Activated CD4-positive, alpha-beta memory T cell treated with anti-CD3 and anti-CD28 coated beads, Interleukin-2, amount 10 ng/mL, durations not matched to agents 7 days and 5 days (primary cell): Measurements from ENCODE around the gene DTNB. TPM values are rescaled to one million over a fixed set of nuclear protein-coding genes. Genes with fewer than 3 reads are reported as not detected.
"Not testable (repeated sequence)": the region's sequence is repeated elsewhere in the genome, so short reads cannot be mapped to it uniquely, and the experiment has no call there.

Experiments used
- CTCF ChIA-PET: fragments of 350-600 bp; sonication (Branson Sonifier 250); formaldehyde crosslinking; loops from one replicate; lab custom pipeline; 2021; ENCODE audit warnings: antibody characterized with exemption, inconsistent platforms; lab: Charles Lee
- POLR2A ChIA-PET: fragments of 350-600 bp; sonication (Branson Sonifier 250); formaldehyde crosslinking; loops from one replicate; lab custom pipeline; 2021; ENCODE audit warnings: antibody characterized with exemption; lab: Charles Lee
- DNase-seq: peaks from one replicate; pipeline ENCODE4 v3.0.0-alpha.2; 2020
- H3K27ac Mint-ChIP-seq: one replicate; pipeline ENCODE4 v1.8.0; 2021; ENCODE audit warnings: mild to moderate bottlenecking, mixed read lengths
- H3K27me3 Mint-ChIP-seq: one replicate; pipeline ENCODE4 v1.8.0; 2021; ENCODE audit warnings: mixed read lengths
- H3K36me3 Mint-ChIP-seq: one replicate; pipeline ENCODE4 v1.8.0; 2021; ENCODE audit warnings: low read depth, mixed read lengths
- H3K4me1 Mint-ChIP-seq: one replicate; pipeline ENCODE4 v1.8.0; 2021; ENCODE audit warnings: mixed read lengths
- H3K4me3 Mint-ChIP-seq: one replicate; pipeline ENCODE4 v1.8.0; 2021; ENCODE audit warnings: mild to moderate bottlenecking, mixed read lengths
- H3K9me3 Mint-ChIP-seq: one replicate; pipeline ENCODE4 v1.8.0; 2021; ENCODE audit warnings: mixed read lengths
- total RNA-seq, 2 experiments: library from RNA; stranded (reverse); gene quantifications; one replicate each; pipeline ENCODE4 v1.2.3, GENCODE V29; 2021

DTNB gene
- total RNA-seq, 2 experiments from 2014 or later: 27.0 to 29.8 TPM

DNA sequence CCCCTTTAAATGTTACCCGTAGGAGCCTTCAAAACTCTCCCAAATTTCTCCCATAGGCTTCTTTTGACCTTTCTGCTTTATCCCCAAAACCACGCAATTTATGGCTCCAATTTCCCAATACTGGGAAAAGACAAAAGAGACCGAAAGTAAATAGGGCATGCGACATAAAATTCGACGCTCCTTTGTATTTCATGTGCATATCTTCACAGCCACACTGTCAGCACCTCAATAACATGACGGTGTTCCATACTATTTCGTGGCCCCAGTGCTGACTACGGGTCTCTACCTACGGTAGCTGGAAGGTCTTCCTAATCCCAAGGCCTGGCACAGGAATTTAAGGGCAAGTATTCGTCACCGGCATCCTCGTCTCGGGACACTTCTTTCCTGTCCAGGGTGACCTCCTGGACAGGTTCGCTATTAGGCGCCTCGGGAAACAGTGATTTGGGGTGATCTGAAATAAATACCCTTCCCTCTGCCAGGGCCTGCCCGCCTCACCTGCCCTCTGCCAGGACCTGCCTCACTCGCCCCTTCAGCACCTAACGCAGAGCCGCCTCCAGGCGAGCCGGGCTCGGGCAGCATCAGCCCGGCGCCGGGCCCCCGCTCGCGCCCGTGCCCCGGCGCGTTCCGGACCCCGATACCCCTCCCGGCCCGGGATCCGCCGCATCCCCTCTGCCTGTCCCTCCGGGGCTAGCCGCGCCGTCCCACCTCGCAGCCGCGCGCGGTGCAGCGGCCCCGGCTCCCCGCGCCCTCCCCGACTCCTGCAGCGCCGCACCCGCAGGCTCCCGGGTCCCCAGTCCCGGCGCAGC lies 680 bp downstream of the DTNB start:
- POLR2A ChIA-PET: interaction anchor here (0.5 to 2.8 kb wide), 10 partner anchors 8 to 368 kb away, joined by 3 to 11 read pairs (median 4); partner anchors contain the start of gene ASXL2
- peaks cover 15% of the 10 kb centered on the region for H3K27me3 Mint-ChIP-seq
- H3K4me1 Mint-ChIP-seq: peaks cover 33% of the 10 kb centered on the region
- peaks cover 2% of the 10 kb centered on the region for H3K36me3 Mint-ChIP-seq
- H3K9me3 Mint-ChIP-seq: no peaks in the 10 kb centered on the region
- H3K4me3 Mint-ChIP-seq: peak overlapping the region; percentile 79
- DNase-seq: peak; percentile 76
- peak overlapping the region; percentile 33 for H3K27ac Mint-ChIP-seq
- CTCF ChIA-PET: interaction anchor here (0.6 to 2.1 kb wide), 6 partner anchors 20 to 396 kb away, joined by 3 to 7 read pairs (median 3); partner anchors contain the start of gene ASXL2

DNA sequence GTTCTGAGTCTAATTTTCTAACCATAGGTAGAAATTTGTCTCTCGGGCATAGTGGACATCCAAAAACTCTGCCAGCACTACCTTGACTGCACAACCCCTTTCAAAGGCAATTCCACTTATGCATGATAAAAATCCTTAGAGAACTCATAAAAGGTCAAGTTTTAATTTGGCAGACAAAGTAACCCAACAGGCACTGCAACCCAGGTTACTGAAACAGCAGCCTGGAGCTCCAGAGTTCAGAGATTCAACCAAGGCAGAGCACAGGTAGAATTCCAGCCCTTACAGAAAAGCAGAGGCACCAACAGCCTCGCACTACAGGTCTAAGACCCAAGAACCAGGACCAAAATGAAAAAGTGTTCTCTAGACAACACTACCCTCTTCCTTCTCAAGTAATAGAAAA lies 1.8 kb downstream of the DTNB start:
- H3K9me3 Mint-ChIP-seq: no peaks in the 10 kb centered on the region
- ChIA-PET POLR2A (interaction anchor here (1.1 to 2.8 kb wide), 2 partner anchors 14 to 181 kb away, joined by 3 to 11 read pairs; no protein-coding TSS in a partner anchor), CTCF (interaction anchor here (0.8 to 1.6 kb wide), 2 partner anchors 19 to 207 kb away, joined by 3 to 4 read pairs; partner anchors contain the start of gene ASXL2)
- H3K27ac Mint-ChIP-seq: no peak overlapping the region
- peak overlapping the region; percentile 37 for H3K4me3 Mint-ChIP-seq
- no peak for DNase-seq
- H3K4me1 Mint-ChIP-seq: peaks cover 33% of the 10 kb centered on the region
- peaks cover 14% of the 10 kb centered on the region for H3K27me3 Mint-ChIP-seq
- peaks cover 2% of the 10 kb centered on the region for H3K36me3 Mint-ChIP-seq

DNA sequence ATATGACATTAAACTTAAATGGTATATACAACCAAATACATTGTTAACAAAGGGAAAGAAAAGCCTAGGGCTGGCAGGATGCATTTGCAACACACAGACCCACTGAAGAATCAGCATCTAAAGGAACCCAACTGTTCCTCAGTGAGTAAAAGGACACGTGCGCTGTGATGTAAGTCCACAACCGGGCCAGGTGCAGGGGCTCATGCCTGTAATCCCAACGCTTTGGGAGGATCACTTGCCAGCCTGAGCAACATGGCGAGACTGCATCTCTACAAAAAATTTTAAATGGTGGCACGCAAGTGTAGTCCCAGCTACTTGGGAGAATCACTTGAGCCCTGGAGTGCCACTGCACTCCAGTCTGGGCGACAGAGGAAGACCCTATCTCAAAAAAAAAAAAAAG lies 3.9 kb downstream of the DTNB start:
- DNase-seq: no peak
- Mint-ChIP-seq H3K36me3 (peaks cover 2% of the 10 kb centered on the region), H3K27ac (no peak overlapping the region), H3K4me1 (peaks cover 29% of the 10 kb centered on the region), H3K9me3 (no peaks in the 10 kb centered on the region), H3K4me3 (no peak overlapping the region), H3K27me3 (peaks cover 2% of the 10 kb centered on the region)
- ChIA-PET POLR2A (no interaction called here), CTCF (interaction anchor here (0.6 kb wide), 1 partner anchor 32 kb away, joined by 3 read pairs; no protein-coding TSS in a partner anchor)

DNA sequence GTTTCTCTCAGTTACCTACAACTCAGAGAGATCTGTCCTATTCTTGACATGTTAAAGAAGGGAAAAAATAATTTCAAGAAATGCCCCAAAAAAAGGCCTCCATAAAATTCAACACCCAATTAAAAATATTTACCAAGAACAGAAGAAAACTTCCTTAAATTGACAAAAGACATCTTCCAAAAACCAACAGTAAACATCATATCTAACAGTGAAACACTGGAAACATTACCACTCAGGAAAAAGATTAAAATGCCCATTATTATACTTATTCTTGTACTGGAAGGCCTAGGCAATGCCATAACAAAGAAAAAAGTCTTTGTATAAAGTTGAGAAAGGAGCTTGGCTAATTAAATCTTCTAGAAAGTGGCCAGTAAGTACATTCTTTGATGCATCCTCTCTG lies 7.2 kb downstream of the DTNB start:
- ChIA-PET CTCF (no interaction called here), POLR2A (no interaction called here)
- DNase-seq: no peak
- Mint-ChIP-seq H3K4me3 (no peak overlapping the region), H3K4me1 (peaks cover 8% of the 10 kb centered on the region), H3K9me3 (no peaks in the 10 kb centered on the region), H3K27me3 (peaks cover 2% of the 10 kb centered on the region), H3K36me3 (peaks cover 2% of the 10 kb centered on the region), H3K27ac (no peak overlapping the region)

DNA sequence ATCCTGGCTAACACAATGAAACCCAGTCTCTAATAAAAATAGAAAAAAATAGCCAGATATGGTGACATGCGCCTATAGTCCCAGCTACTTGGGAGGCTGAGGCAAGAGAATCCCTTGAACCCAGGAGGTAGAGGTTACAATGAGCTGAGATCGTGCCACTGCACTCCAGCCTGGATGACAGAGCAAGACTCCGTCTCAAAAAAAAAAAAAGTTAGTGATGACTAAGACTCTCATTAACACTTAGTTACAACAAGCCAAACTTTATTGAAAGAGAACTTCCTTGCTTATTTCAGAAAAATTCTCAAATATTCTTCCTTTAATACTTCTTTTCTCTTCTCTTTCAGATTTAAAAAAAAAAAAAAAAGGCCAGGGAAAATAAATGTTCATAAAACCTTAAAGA lies 7.9 kb downstream of the DTNB start:
- not testable (repeated sequence) for H3K4me3 Mint-ChIP-seq, H3K36me3 Mint-ChIP-seq, DNase-seq, H3K4me1 Mint-ChIP-seq, H3K9me3 Mint-ChIP-seq, H3K27me3 Mint-ChIP-seq, H3K27ac Mint-ChIP-seq
- POLR2A ChIA-PET: interaction anchor here (1.3 kb wide), 1 partner anchor 8 kb away, joined by 5 read pairs; the partner anchor contains the start of gene DTNB
- CTCF ChIA-PET: interaction anchor here (0.6 to 2.5 kb wide), 4 partner anchors 10 to 58 kb away, joined by 3 to 32 read pairs (median 3); no protein-coding TSS in a partner anchor

DNA sequence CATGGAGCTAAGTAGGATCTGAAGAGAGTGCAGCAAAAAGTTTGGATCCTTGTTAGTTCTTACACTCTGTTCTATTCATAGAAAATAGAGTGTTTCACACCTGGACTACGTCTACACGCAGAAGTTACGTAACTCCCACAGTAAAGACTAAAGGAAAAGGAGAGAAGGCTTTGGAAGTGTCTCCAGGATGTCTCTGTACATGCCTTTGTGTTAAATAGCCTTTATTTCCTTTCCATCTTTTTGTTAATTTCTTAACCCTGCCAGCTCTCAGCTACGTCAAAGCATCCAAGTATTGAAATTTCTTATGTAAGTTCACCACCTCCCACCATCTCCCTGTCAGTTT lies 8.4 kb downstream of the DTNB start:
- Mint-ChIP-seq H3K36me3 (peaks cover 2% of the 10 kb centered on the region), H3K4me3 (no peak overlapping the region)
- POLR2A ChIA-PET: interaction anchor here (1.3 kb wide), 1 partner anchor 8 kb away, joined by 5 read pairs; the partner anchor contains the start of gene DTNB

DNA sequence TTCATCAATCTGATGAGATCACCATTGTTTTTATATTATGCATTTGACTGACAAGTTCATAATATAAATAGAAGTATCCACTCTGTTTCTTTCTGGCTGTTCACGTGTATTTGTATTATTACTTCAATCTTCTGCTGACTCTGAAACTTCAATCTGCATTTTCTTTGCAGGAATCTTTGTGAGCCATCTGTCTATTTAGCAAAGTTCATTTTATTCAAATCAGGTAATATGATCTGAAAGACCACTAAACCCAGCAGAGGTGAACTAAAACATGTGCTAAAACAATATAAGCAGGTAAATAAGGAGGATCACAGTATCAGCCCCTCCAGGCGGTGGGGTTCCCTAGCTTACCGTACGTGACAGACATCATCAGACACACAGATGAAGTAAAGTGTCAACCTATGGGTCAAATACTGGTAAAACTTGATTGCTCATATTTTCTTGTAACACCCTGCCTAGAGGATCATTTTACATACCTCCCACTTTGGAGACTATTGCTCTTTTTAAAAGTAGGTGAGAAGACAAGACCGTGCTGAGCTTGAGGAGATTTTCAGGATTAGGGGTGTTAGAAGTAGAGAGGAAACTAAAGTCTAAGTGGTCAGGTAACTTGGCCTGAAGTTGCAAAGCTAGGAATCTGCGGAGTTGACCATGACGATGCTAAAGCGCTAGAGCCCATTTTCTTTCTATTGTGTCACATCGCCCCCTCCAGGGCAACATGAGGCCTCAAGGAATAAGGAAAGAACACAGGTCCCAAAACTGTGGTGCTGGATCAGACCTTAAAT lies 9.0 kb downstream of the DTNB start:
- DNase-seq: no peak
- Mint-ChIP-seq H3K4me3 (no peak overlapping the region), H3K36me3 (peaks cover 2% of the 10 kb centered on the region), H3K27me3 (peaks cover 2% of the 10 kb centered on the region), H3K9me3 (no peaks in the 10 kb centered on the region), H3K27ac (no peak overlapping the region), H3K4me1 (peaks cover 6% of the 10 kb centered on the region)
- POLR2A ChIA-PET: interaction anchor here (1.3 kb wide), 1 partner anchor 9 kb away, joined by 5 read pairs; the partner anchor contains the start of gene DTNB
- CTCF ChIA-PET: interaction anchor here (1.1 to 2.5 kb wide), 4 partner anchors 11 to 57 kb away, joined by 3 to 32 read pairs (median 3); no protein-coding TSS in a partner anchor

More for the DNA sequence above, 8.4 kb downstream of the DTNB start:
- Mint-ChIP-seq H3K9me3 (no peaks in the 10 kb centered on the region), H3K27me3 (peaks cover 2% of the 10 kb centered on the region), H3K27ac (no peak overlapping the region), H3K4me1 (peaks cover 6% of the 10 kb centered on the region)
- CTCF ChIA-PET: interaction anchor here (1.1 to 2.5 kb wide), 4 partner anchors 10 to 58 kb away, joined by 3 to 32 read pairs (median 3); no protein-coding TSS in a partner anchor
- no peak for DNase-seq

DNA sequence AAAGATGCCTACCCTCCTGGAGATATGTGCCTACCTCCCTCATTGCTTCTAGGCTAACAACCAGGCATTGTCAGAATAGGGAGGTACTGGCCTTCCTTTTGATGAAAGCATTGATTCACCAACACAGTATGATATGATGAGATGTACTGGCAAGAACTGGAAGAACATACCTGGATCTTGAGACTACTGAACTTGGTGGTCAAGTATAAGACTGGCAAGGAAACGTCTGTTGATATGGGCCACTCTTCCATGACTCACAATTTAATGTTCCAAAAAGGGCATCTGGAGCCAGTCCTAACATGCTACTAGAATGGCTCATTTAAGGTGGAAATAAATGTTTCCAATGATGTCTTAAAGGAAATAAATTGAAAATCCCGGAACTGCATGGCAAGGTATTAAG lies 18.1 kb downstream of the DTNB start:
- no peak overlapping the region for H3K4me3 Mint-ChIP-seq

DNA sequence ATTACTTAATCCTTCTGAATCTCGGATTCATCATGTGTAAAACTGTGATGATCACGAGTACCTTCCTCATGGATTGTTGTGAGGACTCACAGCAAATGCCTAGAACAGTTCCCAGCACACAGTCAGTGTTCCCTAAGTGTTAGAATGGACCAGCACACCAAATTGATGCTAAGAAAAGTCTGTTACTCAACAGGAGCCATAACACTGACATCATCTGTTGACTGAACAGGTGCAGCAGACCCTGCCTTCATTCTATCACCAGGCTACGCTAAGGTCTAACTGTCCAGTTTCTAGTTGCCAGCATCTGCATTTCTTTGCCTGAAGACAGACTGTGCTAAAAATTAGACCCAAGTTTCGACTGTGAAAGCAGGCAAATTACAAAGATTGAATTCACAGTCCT lies 18.6 kb downstream of the DTNB start:
- ChIA-PET CTCF (no interaction called here), POLR2A (no interaction called here)
- no peaks in the 10 kb centered on the region for H3K27me3 Mint-ChIP-seq
- H3K4me3 Mint-ChIP-seq: no peak overlapping the region
- H3K27ac Mint-ChIP-seq: no peak overlapping the region
- no peaks in the 10 kb centered on the region for H3K9me3 Mint-ChIP-seq
- no peak for DNase-seq
- H3K4me1 Mint-ChIP-seq: peaks cover 14% of the 10 kb centered on the region
- H3K36me3 Mint-ChIP-seq: peaks cover 9% of the 10 kb centered on the region

More for the DNA sequence above, 18.1 kb downstream of the DTNB start:
- peaks cover 14% of the 10 kb centered on the region for H3K4me1 Mint-ChIP-seq
- ChIA-PET POLR2A (no interaction called here), CTCF (no interaction called here)
- H3K9me3 Mint-ChIP-seq: no peaks in the 10 kb centered on the region
- no peaks in the 10 kb centered on the region for H3K27me3 Mint-ChIP-seq
- peaks cover 5% of the 10 kb centered on the region for H3K36me3 Mint-ChIP-seq
- DNase-seq: no peak
- no peak overlapping the region for H3K27ac Mint-ChIP-seq

DNA sequence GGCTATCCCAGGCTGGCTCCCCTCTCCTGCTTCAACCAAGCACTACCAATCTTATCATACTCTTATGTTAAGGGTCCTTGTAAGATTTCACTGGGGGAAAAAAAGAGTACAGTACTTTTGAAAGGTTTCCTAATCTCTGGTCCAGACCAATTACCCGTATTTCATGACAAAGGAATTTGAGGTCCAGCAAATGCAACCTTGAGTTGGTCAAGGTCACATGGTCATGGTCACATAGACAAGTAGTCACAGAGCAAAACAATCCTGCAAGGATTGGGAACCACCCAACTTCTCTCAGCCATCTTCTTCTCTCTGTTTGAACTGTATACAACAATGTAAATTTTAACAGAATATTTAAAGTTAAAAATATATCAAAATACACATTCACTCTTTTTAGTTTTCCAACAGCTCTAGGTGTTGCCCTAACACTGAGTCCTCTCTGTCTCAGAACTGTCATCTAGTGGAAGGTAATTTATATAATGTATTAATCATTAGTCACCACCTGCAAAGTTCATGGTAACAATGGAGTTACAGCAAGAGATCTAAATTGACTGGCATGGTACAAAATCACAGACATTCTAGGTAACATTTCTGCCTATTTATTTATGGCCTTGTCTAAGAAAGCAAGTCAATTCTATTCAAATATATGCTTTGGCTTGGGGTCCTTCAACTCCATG lies 21.5 kb downstream of the DTNB start:
- Mint-ChIP-seq H3K4me1 (peaks cover 5% of the 10 kb centered on the region), H3K27me3 (no peaks in the 10 kb centered on the region), H3K36me3 (peaks cover 12% of the 10 kb centered on the region), H3K9me3 (no peaks in the 10 kb centered on the region), H3K4me3 (no peak overlapping the region), H3K27ac (no peak overlapping the region)
- no peak for DNase-seq
- POLR2A ChIA-PET: no interaction called here
- CTCF ChIA-PET: no interaction called here

DNA sequence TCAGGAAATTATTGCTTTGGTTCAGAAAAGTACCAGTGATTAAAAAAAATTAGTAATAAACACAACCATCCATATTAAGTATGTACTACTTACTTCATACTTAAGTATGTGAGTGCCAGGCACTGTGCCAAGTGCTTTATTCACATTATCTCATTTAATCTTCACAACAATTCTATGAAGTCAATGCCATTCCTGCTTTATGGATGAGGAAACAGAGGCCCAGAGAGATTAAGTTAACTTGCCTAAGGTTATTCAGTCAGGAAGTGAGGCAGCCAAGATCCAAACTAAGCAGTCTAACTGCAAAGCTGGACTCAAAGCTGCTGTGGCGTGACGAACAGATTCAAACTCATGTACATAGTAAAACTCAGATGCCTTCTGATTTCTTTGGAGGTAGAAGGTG lies 22.3 kb downstream of the DTNB start:
- Mint-ChIP-seq H3K36me3 (peaks cover 12% of the 10 kb centered on the region), H3K9me3 (no peaks in the 10 kb centered on the region), H3K4me1 (no peaks in the 10 kb centered on the region), H3K27ac (no peak overlapping the region), H3K4me3 (no peak overlapping the region), H3K27me3 (no peaks in the 10 kb centered on the region)
- DNase-seq: no peak
- ChIA-PET CTCF (no interaction called here), POLR2A (no interaction called here)

DNA sequence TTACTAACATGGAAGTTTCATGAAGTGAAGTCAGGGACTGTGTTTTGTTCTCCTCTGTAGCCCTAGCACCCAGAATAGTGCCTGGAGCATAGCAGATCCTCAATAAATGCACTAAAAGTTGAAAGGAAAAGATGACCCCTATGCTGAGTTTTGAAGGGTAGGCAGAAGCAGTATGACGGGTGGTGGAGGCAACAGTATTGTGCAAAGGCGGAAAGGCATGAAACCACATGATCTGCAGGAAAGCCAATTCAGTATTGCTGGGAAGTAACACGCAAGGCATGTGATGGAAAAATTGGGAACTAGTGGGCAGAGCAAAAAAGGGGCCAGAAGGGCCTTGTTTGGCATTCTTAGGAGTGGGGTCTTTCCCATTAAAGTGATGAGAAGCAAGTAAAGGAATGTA lies 23.1 kb downstream of the DTNB start:
- ChIA-PET CTCF (no interaction called here), POLR2A (no interaction called here)
- Mint-ChIP-seq H3K36me3 (peaks cover 12% of the 10 kb centered on the region), H3K4me1 (no peaks in the 10 kb centered on the region), H3K9me3 (no peaks in the 10 kb centered on the region), H3K4me3 (no peak overlapping the region), H3K27ac (no peak overlapping the region), H3K27me3 (no peaks in the 10 kb centered on the region)
- no peak for DNase-seq
